ENCODE measurements around the gene NOL8. TPM values are rescaled to one million over a fixed set of nuclear protein-coding genes. Genes with fewer than 3 reads are reported as not detected.

The NOL8 gene
- total and polyA plus RNA-seq, 10 donors: 29.9 to 70.6 (median 39.9) TPM

DNA sequence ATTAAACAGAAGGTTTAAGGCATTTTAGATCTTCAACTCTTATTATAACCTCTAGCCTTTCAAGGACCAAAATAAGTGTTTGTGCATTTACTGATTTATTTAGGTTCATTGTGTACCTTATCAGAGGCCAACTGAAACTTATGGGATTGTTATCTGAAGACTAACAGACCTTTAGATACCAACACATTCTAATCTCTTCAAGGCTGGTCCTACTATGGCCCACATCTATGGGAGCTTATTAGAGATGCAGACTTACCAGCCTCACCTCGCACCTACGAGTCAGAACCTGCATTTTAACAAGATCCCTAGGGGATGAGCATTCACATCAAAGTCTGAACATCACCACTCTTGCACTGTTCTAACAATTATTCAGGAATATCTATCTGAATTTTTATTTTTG, 33.6 kb downstream of the NOL8 start:
- H3K4me3 ChIP-seq: no peak overlapping the region
- no peak for DNase-seq
- H3K4me1 ChIP-seq: peaks cover 17 to 56% (median 33%) of the 10 kb centered on the region in 6 donors
- H3K36me3 ChIP-seq: peaks cover 0 to 44% (median 19%) of the 10 kb centered on the region in 6 donors
- H3K9me3 ChIP-seq: no peaks in the 10 kb centered on the region
- no peaks in the 10 kb centered on the region for H3K27me3 ChIP-seq (replicated peaks in 1 of 7)
- TF ChIP-seq, protein P1, sequence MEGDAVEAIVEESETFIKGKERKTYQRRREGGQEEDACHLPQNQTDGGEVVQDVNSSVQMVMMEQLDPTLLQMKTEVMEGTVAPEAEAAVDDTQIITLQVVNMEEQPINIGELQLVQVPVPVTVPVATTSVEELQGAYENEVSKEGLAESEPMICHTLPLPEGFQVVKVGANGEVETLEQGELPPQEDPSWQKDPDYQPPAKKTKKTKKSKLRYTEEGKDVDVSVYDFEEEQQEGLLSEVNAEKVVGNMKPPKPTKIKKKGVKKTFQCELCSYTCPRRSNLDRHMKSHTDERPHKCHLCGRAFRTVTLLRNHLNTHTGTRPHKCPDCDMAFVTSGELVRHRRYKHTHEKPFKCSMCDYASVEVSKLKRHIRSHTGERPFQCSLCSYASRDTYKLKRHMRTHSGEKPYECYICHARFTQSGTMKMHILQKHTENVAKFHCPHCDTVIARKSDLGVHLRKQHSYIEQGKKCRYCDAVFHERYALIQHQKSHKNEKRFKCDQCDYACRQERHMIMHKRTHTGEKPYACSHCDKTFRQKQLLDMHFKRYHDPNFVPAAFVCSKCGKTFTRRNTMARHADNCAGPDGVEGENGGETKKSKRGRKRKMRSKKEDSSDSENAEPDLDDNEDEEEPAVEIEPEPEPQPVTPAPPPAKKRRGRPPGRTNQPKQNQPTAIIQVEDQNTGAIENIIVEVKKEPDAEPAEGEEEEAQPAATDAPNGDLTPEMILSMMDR (IDR thresholded peaks at IDR 0.05 in 8 of 11, conservative IDR thresholded peaks at IDR 0.05 in 3 of 11): no peak
- no peak for TF ChIP-seq POLR2A (IDR thresholded peaks at IDR 0.05)
- no peak for TF ChIP-seq POLR2AphosphoS5 (IDR thresholded peaks at IDR 0.05)
- 71 to 84% (median 75%) methylated on average over 2 of the region's 2 CpGs for WGBS, 5 donors
- intact Hi-C loops (cut with DNase I; ENCODE audit: low total_unique reads): loop anchor here (5.0 kb wide), 1 partner anchor 36 kb away; the partner anchor contains the start of genes CENPP and NOL8
- H3K27ac ChIP-seq: no peak overlapping the region

DNA sequence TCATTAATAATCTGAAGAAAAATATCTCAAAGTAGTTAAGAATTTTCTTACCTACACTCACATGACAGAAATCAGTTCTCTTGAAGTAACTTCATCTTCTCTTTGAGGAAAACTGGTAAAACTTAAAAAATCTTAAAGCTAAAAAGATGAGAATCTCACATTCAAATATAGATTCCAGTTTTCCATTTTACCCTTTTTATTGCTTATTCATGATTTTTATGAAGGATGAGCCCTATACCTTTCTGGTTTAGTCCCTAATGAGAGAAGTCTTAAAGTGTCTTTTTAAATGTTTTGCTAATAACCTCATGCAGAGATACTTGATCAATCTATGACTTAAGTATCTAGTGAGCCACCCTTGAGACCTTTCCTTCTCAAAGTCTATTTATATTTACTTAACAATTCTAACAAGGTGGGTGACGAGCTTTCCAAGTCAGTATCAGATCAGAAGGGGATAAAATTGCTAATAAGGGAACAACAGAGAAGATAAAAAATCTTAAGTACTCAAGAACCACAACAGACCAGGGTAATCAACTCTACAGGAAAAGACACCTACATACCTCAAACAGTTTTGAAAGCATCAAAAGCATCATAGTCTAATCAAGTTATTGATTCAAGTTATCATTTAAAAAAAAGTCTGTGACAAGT, 34.2 kb downstream of the NOL8 start:
- Histone ChIP-seq H3K36me3 (peaks cover 0 to 47% (median 23%) of the 10 kb centered on the region in 6 donors), H3K4me3 (no peak overlapping the region), H3K27me3 (replicated peaks in 1 of 7) (no peaks in the 10 kb centered on the region), H3K27ac (no peak overlapping the region), H3K4me1 (peaks cover 17 to 51% (median 33%) of the 10 kb centered on the region in 6 donors), H3K9me3 (no peaks in the 10 kb centered on the region)
- TF ChIP-seq POLR2AphosphoS5 (IDR thresholded peaks at IDR 0.05) (no peak), POLR2A (IDR thresholded peaks at IDR 0.05) (no peak)
- TF ChIP-seq, protein P1 (IDR thresholded peaks at IDR 0.05 in 8 of 11, conservative IDR thresholded peaks at IDR 0.05 in 3 of 11): no peak
- intact Hi-C loops (cut with DNase I; ENCODE audit: low total_unique reads): loop anchor here (5.0 kb wide), 1 partner anchor 36 kb away; the partner anchor contains the start of genes CENPP and NOL8
- WGBS, 5 donors: 70 to 91% (median 83%) methylated on average over 1 of the region's 1 CpG
- DNase-seq: no peak

DNA sequence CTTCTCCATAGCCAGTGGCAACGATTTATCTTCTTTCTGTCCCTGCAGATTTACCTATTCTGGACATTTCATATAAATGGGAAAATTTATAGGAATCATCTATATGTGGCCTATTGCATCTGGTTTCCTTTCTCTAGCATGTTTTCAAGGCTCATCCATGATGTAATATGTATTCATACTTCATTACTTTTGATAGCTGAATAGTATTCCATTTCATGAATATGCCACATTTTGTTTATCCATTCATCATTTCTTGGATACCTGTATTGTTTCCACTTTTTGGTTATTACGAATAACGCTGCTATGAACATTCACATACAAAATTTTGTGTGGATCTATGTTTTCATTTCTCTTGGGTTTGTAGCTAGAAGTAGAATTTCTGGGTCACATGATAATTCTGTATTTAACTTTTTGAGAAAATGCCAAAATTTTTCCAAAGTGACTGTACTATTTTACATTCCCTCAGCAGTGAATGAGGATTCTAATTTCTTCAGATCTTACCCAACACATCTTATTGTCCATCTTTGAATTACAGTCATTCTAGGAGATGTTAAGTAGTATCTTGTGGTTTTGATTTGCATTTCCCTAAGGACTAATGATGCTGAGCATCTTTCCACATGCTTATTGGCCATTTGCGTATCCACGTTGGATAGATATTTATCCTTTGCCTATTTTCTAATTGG, 35.3 kb downstream of the NOL8 start:
- Histone ChIP-seq H3K9me3 (no peaks in the 10 kb centered on the region), H3K36me3 (peaks cover 0 to 57% (median 32%) of the 10 kb centered on the region in 6 donors), H3K4me1 (peaks cover 16 to 40% (median 28%) of the 10 kb centered on the region in 6 donors), H3K4me3 (no peak overlapping the region), H3K27ac (no peak overlapping the region), H3K27me3 (replicated peaks in 1 of 7) (no peaks in the 10 kb centered on the region)
- intact Hi-C loops (cut with DNase I; ENCODE audit: low total_unique reads): loop anchor here (5.0 to 10.0 kb wide), 2 partner anchors 37 to 155 kb away; partner anchors contain the start of genes CENPP and NOL8
- WGBS, 5 donors: 85 to 97% (median 93%) methylated on average over 5 of the region's 5 CpGs
- no peak for DNase-seq
- TF ChIP-seq, protein P1 (IDR thresholded peaks at IDR 0.05 in 8 of 11, conservative IDR thresholded peaks at IDR 0.05 in 3 of 11): no peak
- no peak for TF ChIP-seq POLR2A (IDR thresholded peaks at IDR 0.05)
- no peak for TF ChIP-seq POLR2AphosphoS5 (IDR thresholded peaks at IDR 0.05)

DNA sequence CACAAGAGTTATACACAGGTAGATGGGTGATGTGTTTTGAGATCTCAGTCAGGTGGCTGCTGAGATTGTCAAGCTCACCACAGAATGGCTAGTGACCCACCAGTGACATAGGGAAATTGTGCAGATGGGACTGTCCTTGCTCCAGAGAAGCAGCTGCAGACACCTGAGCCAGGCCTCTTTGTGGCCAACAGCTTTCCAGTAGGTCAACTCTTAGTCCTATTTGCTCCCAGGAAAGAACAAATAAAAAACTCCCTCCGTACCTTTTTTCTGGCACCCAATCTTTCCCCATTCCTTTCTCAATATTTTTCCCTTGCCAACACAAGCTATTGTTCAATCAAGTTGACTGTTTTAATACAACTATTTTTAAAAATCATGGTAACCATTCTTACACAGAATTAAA, 45.8 kb downstream of the NOL8 start:
- Histone ChIP-seq H3K36me3 (peaks cover 6 to 100% (median 92%) of the 10 kb centered on the region in 6 donors), H3K4me1 (peaks cover 0 to 19% (median 5%) of the 10 kb centered on the region in 6 donors), H3K27me3 (replicated peaks in 1 of 7) (no peaks in the 10 kb centered on the region), H3K4me3 (no peak overlapping the region), H3K9me3 (no peaks in the 10 kb centered on the region), H3K27ac (no peak overlapping the region)
- intact Hi-C loops (cut with DNase I; ENCODE audit: low total_unique reads): no loop called here
- TF ChIP-seq POLR2A (IDR thresholded peaks at IDR 0.05) (no peak), POLR2AphosphoS5 (IDR thresholded peaks at IDR 0.05) (no peak)
- TF ChIP-seq, protein P1 (IDR thresholded peaks at IDR 0.05 in 8 of 11, conservative IDR thresholded peaks at IDR 0.05 in 3 of 11): no peak
- WGBS, 5 donors: 89 to 100% (median 95%) methylated on average over 1 of the region's 1 CpG
- no peak for DNase-seq
